Measurements from ENCODE around the gene OR4K5. TPM values are rescaled to one million over a fixed set of nuclear protein-coding genes. Genes with fewer than 3 reads are reported as not detected.
"Not testable (repeated sequence)": the region's sequence is repeated elsewhere in the genome, so short reads cannot be mapped to it uniquely, and the experiment has no call there.

Gene OR4K5
- total RNA-seq, 1 donor from 2014 or later = not detected

DNA sequence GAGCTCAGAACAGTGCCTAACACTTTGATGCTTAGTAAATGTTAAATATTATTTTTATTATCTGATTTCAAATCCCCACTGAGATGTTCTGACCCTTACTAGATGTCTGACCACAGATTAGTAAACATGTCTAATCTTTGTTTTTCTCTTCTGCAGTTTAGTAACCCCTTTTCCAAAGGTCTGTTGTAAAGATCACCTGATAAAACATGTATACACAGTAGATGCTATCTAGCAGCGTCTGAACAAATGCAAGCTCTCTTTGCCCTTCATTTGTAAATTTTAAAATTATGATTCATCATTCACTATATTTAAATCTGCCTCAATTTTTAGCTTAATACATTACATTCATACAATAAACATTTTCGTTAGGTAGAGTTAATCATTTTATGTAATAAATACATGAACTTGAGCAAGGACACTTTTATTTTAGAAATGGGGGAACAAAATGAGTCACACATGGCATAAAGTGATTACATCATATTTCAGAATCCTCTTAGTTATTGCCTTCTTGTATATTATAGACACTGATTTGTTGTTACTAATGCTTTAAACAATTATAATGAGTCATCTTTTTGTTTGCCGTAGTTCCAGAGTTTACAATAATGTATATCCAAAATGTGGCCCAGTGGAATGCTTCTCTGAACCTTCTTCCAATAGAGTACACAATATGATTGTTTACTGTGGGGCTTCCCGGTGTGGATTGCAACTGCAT lies 1.7 kb upstream of the OR4K5 start:
- no peak for DNase-seq (ENCODE audit: low spot score in 2 of 2, unreplicated experiment in 2 of 2)
- no peaks in the 10 kb centered on the region for H3K4me1 Mint-ChIP-seq
- TF ChIP-seq, protein P1, sequence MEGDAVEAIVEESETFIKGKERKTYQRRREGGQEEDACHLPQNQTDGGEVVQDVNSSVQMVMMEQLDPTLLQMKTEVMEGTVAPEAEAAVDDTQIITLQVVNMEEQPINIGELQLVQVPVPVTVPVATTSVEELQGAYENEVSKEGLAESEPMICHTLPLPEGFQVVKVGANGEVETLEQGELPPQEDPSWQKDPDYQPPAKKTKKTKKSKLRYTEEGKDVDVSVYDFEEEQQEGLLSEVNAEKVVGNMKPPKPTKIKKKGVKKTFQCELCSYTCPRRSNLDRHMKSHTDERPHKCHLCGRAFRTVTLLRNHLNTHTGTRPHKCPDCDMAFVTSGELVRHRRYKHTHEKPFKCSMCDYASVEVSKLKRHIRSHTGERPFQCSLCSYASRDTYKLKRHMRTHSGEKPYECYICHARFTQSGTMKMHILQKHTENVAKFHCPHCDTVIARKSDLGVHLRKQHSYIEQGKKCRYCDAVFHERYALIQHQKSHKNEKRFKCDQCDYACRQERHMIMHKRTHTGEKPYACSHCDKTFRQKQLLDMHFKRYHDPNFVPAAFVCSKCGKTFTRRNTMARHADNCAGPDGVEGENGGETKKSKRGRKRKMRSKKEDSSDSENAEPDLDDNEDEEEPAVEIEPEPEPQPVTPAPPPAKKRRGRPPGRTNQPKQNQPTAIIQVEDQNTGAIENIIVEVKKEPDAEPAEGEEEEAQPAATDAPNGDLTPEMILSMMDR (IDR thresholded peaks at IDR 0.05; ENCODE audit: unreplicated experiment) = no peak

DNA sequence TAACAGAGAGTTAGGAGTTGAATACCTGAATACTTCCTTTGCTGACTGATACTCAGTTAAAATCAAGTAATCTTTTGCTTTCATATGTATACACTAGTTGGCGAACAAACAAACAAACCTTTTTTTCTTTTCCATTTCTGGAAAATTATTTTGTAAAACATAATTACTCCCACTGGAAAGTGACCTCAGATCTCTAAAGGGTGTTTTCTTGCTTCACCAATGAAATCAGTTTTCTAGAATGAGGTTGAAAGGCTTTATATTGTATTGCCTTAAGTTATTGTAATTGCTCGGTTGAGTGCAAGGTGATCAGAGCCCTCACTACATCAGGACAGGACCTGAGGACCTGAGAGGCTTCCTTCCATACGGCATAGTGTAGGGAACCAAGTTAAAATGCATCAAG lies 10.2 kb downstream of the OR4K5 start, which contains the start of gene OR4K1:
Gene OR4K1 (plus strand): TSS at position 301 of the 400 bp plus-strand sequence. CDS start 4,750 bp downstream, outside the sequence.
- Mint-ChIP-seq H3K27me3 (ENCODE audit: low read depth) (no peaks in the 10 kb centered on the region), H3K27ac (no peak within 1 kb of the TSS), H3K36me3 (no peaks in the 10 kb centered on the region), H3K4me3 (no peak within 1 kb of the TSS), H3K9me3 (peaks cover 62% of the 10 kb centered on the region), H3K4me1 (no peaks in the 10 kb centered on the region)
- TF ChIP-seq, protein P1 (IDR thresholded peaks at IDR 0.05; ENCODE audit: unreplicated experiment) = no peak
- DNase-seq (ENCODE audit: low spot score in 2 of 2, unreplicated experiment in 2 of 2) = no peak

More for the DNA sequence above, 1.7 kb upstream of the OR4K5 start:
- H3K36me3 Mint-ChIP-seq = no peaks in the 10 kb centered on the region
- no peak overlapping the region for H3K27ac Mint-ChIP-seq
- H3K9me3 Mint-ChIP-seq = peaks cover under 1% of the 10 kb centered on the region
- H3K4me3 Mint-ChIP-seq = no peak overlapping the region
- no peaks in the 10 kb centered on the region for H3K27me3 Mint-ChIP-seq (ENCODE audit: low read depth)

DNA sequence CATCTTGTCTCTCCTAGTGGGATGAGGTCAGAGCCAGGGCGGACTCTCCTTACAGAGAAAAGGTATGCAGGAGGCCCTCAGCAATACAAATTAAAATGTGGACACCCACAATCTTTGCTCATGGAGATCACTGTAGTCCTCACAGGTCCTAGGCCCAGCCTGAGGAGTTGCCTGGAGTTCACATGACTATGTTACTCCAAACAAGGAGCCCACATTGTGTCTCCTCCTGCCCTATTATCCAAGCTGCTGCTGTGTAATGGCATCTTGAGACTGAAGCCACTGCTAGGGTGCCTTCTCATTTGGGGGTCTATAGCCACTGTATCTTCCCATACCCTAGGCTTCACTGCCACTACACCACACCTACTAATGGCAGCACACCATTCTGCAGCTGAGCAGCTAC lies 21.3 kb downstream of the OR4K5 start:
- no peak for DNase-seq (ENCODE audit: low spot score in 2 of 2, unreplicated experiment in 2 of 2)
- H3K27me3 Mint-ChIP-seq (ENCODE audit: low read depth) = no peaks in the 10 kb centered on the region
- H3K9me3 Mint-ChIP-seq = peaks cover 26% of the 10 kb centered on the region
- no peaks in the 10 kb centered on the region for H3K4me1 Mint-ChIP-seq
- TF ChIP-seq, protein P1 (IDR thresholded peaks at IDR 0.05; ENCODE audit: unreplicated experiment) = no peak
- no peak overlapping the region for H3K27ac Mint-ChIP-seq
- peaks cover 2% of the 10 kb centered on the region for H3K36me3 Mint-ChIP-seq
- H3K4me3 Mint-ChIP-seq = no peak overlapping the region

DNA sequence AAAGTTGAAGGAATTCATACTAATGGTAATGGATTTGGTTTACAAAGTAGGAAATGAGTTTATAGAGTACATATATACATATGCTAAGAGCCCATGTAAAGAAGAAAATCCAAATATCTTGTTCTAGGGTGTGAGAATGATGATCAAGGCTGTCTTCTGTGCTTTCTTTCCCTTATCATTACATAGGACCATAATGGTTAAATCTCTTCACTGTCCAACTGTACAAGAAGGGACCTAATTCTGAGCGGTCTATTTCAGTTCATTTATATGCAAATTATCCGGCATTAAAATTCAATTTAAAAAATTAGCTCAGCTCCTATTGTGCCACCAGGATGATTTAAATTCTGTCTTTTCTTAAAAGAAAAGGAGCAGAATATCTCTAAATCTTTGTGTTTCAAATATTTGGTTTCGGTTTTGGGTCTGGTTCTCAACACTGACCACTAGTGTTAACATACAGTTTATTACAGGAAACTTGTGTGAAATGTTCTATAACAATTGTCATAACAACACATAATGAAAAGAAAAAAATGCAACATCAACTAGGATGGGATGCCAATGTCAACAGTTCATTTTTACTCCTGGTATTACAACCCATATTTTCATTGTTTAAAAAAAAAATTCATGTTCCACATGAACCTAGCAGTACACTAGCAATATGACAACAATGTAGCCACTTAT lies 27.1 kb downstream of the OR4K5 start:
- H3K4me3 Mint-ChIP-seq = no peak overlapping the region
- no peak for DNase-seq (ENCODE audit: low spot score in 2 of 2, unreplicated experiment in 2 of 2)
- no peaks in the 10 kb centered on the region for H3K27me3 Mint-ChIP-seq (ENCODE audit: low read depth)
- TF ChIP-seq, protein P1 (IDR thresholded peaks at IDR 0.05; ENCODE audit: unreplicated experiment) = no peak
- H3K27ac Mint-ChIP-seq = no peak overlapping the region
- H3K4me1 Mint-ChIP-seq = no peaks in the 10 kb centered on the region
- H3K9me3 Mint-ChIP-seq = peaks cover 27% of the 10 kb centered on the region
- peaks cover 2% of the 10 kb centered on the region for H3K36me3 Mint-ChIP-seq

DNA sequence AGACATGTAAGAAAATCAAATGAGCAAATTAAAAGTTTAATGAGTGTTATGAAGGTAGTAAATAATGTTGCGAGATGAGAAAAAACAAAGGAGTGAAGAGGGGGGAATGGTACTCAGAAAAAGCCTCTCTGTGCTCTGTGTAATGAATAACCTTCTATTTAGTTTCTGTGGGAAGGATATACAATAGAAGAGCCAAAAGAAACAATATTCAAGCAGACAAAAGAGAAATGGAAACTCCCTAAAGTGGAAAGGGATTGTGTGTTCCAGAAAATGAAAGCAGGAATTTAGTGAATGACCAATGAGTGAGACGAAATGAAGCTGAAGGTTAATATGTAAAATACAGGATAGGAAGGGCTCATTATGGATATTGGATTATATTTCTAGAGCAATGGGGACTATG lies 28.8 kb downstream of the OR4K5 start:
- TF ChIP-seq, protein P1 (IDR thresholded peaks at IDR 0.05; ENCODE audit: unreplicated experiment) = no peak
- no peaks in the 10 kb centered on the region for H3K27me3 Mint-ChIP-seq (ENCODE audit: low read depth)
- no peak for DNase-seq (ENCODE audit: low spot score in 2 of 2, unreplicated experiment in 2 of 2)
- no peaks in the 10 kb centered on the region for H3K4me1 Mint-ChIP-seq
- H3K27ac Mint-ChIP-seq = no peak overlapping the region
- H3K4me3 Mint-ChIP-seq = no peak overlapping the region
- peaks cover 2% of the 10 kb centered on the region for H3K36me3 Mint-ChIP-seq
- peaks cover 36% of the 10 kb centered on the region for H3K9me3 Mint-ChIP-seq

DNA sequence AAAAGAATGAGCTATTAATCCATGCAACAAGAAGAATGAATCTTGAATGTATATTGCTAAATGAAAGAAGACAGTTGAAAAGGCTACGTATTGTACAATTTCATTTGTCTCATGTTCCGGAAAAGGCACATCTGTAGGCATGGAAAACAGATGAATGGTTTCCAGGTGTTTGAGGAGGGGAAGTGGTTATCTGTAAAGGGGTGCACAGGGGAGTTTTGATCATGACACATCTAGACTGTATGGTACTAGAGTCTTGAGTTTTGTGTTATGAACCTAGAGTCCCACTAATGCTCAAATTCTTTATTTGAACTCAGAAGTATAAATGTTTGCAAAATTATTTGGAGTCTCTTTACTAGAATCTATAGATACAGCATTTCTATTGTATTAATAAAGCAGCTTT lies 49.3 kb downstream of the OR4K5 start:
- H3K27ac Mint-ChIP-seq; DNase-seq (ENCODE audit: low spot score in 2 of 2, unreplicated experiment in 2 of 2); H3K4me1 Mint-ChIP-seq; H3K27me3 Mint-ChIP-seq (ENCODE audit: low read depth); H3K36me3 Mint-ChIP-seq; H3K4me3 Mint-ChIP-seq: not testable (repeated sequence)
- H3K9me3 Mint-ChIP-seq = peaks cover 62% of the 10 kb centered on the region

Measured in mesothelial cell of epicardium (in vitro differentiated cells).